Measurements from ENCODE around the gene TARP.

Gene TARP

GRCh38 chr7:38299275-38299931 is 26.0 kb upstream of the TARP start:
- Histone ChIP-seq H3K4me3 (ENCODE audit: insufficient read depth, low read depth, low read length) (no peak overlapping the region), H2BK15ac (ENCODE audit: low read depth, low read length) (no peak overlapping the region), H3K4me2 (ENCODE audit: low read depth, low read length) (no peak overlapping the region), H2AK9ac (replicated peaks; ENCODE audit: low read depth, low read length, poor library complexity) (no peak overlapping the region), H3K9me1 (ENCODE audit: insufficient read depth, low read length) (no peaks in the 10 kb centered on the region), H2BK5ac (ENCODE audit: low read depth, low read length, poor library complexity, severe bottlenecking) (no peak overlapping the region), H3K14ac (replicated peaks; ENCODE audit: low read depth, low read length) (no peak overlapping the region), H3K9me3 (ENCODE audit: control insufficient read depth, insufficient read depth, low read length) (no peaks in the 10 kb centered on the region), H3K23ac (ENCODE audit: low read depth, low read length) (no peak overlapping the region), H2BK120ac (ENCODE audit: low read depth, low read length) (no peak overlapping the region), H3K4ac (ENCODE audit: low read depth, low read length) (no peak overlapping the region), H3K27me3 (ENCODE audit: control insufficient read depth, insufficient read depth, low read length) (peaks cover 17% of the 10 kb centered on the region), H3K79me1 (ENCODE audit: low read depth in 1 of 2, low read length in 2 of 2) (no peaks in the 10 kb centered on the region), H4K91ac (ENCODE audit: insufficient read depth, low read depth, low read length) (no peak overlapping the region), H4K20me1 (ENCODE audit: insufficient read depth, low read length) (no peaks in the 10 kb centered on the region), H3K36me3 (ENCODE audit: control insufficient read depth, insufficient read depth, low read length) (no peaks in the 10 kb centered on the region), H3K4me1 (ENCODE audit: control insufficient read depth, insufficient read depth, low read length) (no peaks in the 10 kb centered on the region), H2BK20ac (ENCODE audit: low read depth, low read length) (no peak overlapping the region), H2AK5ac (ENCODE audit: low read depth, low read length) (no peak overlapping the region), H2AFZ (replicated peaks; ENCODE audit: low read length, poor library complexity) (no peak overlapping the region), H4K8ac (ENCODE audit: low read depth in 2 of 2, low read length in 2 of 2) (no peak overlapping the region), H4K5ac (ENCODE audit: low read depth, low read length) (no peak overlapping the region), H3K27ac (ENCODE audit: insufficient read depth, low read length) (no peak overlapping the region), H3K56ac (ENCODE audit: extremely low read depth, insufficient read depth, low read length) (no peak overlapping the region), H3K18ac (ENCODE audit: low read depth, low read length) (no peak overlapping the region), H3K9ac (ENCODE audit: low read depth, low read length) (no peak overlapping the region)
- in situ Hi-C loops (cut with MboI; ENCODE audit: low sequenced_read_pairs) (no loop called here), dilution Hi-C loops (cut with HindIII; ENCODE audit: low sequenced_read_pairs, unreplicated experiment) (no loop called here), intact Hi-C loops (cut with micrococcal nuclease) (no loop called here)
- DNase-seq, result no peak
- CTCF ChIA-PET, result no interaction called here
- POLR2A ChIA-PET (ENCODE audit: unreplicated experiment), result no interaction called here
- no peak for ATAC-seq (ENCODE audit: low read depth)
- no TSS peak for BruUV-seq (replicated peaks)
- TF ChIP-seq RFX5 (IDR thresholded peaks at IDR 0.05; ENCODE audit: low read depth, low read length), result no peak
- no peak for TF ChIP-seq BHLHE40 (IDR thresholded peaks at IDR 0.05; ENCODE audit: low read depth, low read length)
- TF ChIP-seq NFE2L2 (IDR thresholded peaks at IDR 0.05; ENCODE audit: low read depth, low read length), result no peak
- TF ChIP-seq SMC3 (IDR thresholded peaks at IDR 0.05; ENCODE audit: low read depth, low read length), result no peak
- no peak for TF ChIP-seq CTCF (conservative IDR thresholded peaks at IDR 0.05; ENCODE audit: low read depth, low read length)
- TF ChIP-seq MAFK (IDR thresholded peaks at IDR 0.05; ENCODE audit: low read depth, low read length), result no peak
- no peak for TF ChIP-seq RCOR1 (IDR thresholded peaks at IDR 0.05; ENCODE audit: insufficient replicate concordance, low read length)
- TF ChIP-seq USF2 (IDR thresholded peaks at IDR 0.05; ENCODE audit: low read depth, low read length), result no peak
- no peak for TF ChIP-seq CHD1 (IDR thresholded peaks at IDR 0.05; ENCODE audit: low read depth, low read length)
- no peak for TF ChIP-seq POLR2A (IDR thresholded peaks at IDR 0.05; ENCODE audit: low read depth, low read length)
- no peak for TF ChIP-seq RAD21 (IDR thresholded peaks at IDR 0.05; ENCODE audit: low read length)
- no peak for TF ChIP-seq ELK1 (IDR thresholded peaks at IDR 0.05; ENCODE audit: borderline replicate concordance, low read depth, low read length)
- TF ChIP-seq MXI1 (IDR thresholded peaks at IDR 0.05; ENCODE audit: borderline replicate concordance, low read depth, low read length), result no peak
- no peak for TF ChIP-seq CEBPB (IDR thresholded peaks at IDR 0.05; ENCODE audit: low read depth, low read length)
- no peak for TF ChIP-seq MAZ (IDR thresholded peaks at IDR 0.05; ENCODE audit: borderline replicate concordance, low read depth, low read length)
- no peak for TF ChIP-seq FOS (IDR thresholded peaks at IDR 0.05; ENCODE audit: low read depth, low read length)
- WGBS, 2 experiments (ENCODE audit: extremely low coverage in 2 of 2, insufficient read length in 1 of 2), result no CpG with 5 or more reads among the region's 9 CpGs
